Kidney epithelial cell (primary cell): Measurements from ENCODE around the gene RGS5. TPM values are rescaled to one million over a fixed set of nuclear protein-coding genes. Genes with fewer than 3 reads are reported as not detected.
A peak's percentile ranks its signal among the peaks of the same experiment; 100 is the strongest.
"Not testable (repeated sequence)": the region's sequence is repeated elsewhere in the genome, so short reads cannot be mapped to it uniquely, and the experiment has no call there.

Experiments used
- DNase-seq: peaks from one replicate; pipeline ENCODE4 v3.0.0-alpha.2; 2010; ENCODE audit warnings: low read depth
- H3K27me3 ChIP-seq: 2 replicates; pipeline ENCODE4 v1.6.0; 2011; ENCODE audit warnings: low read length; ENCODE audit not compliant: control insufficient read depth, insufficient read depth
- H3K36me3 ChIP-seq: 2 replicates; pipeline ENCODE4 v1.5.1; 2011; ENCODE audit warnings: low read length; ENCODE audit not compliant: control insufficient read depth, insufficient read depth
- H3K4me3 ChIP-seq: 2 replicates; pipeline ENCODE4 v1.5.1; 2011; ENCODE audit warnings: low read depth, mild to moderate bottlenecking, control low read depth, low read length
- CTCF ChIP-seq: IDR thresholded peaks from 2 replicates; pipeline ENCODE4 v1.5.1; 2011; ENCODE audit warnings: mild to moderate bottlenecking, moderate library complexity, low read length, control low read depth, inconsistent platforms; ENCODE audit not compliant: insufficient read depth, poor library complexity, severe bottlenecking
- total RNA-seq: library from RNA; depleted of rRNA; stranded (reverse); fragments of >200 nt; gene quantifications from 2 replicates; pipeline ENCODE4 v1.2.3, GENCODE V29; 2015

The RGS5 gene
- 1.8 and 5.8 TPM in 2 replicates for total RNA-seq

- TF ChIP-seq CTCF = no peak
- no peak within 1 kb of the TSS for H3K4me3 ChIP-seq
- DNase-seq = peak; percentile 28
- H3K27me3 ChIP-seq = no peaks in the 10 kb centered on the region
- no peaks in the 10 kb centered on the region for H3K36me3 ChIP-seq
Observed at GRCh38 chr1:163202833-163203451, at the start of gene RGS5. Gene RGS5 (minus strand): TSS chr1:163202916. CDS start chr1:163202835, 81 bp downstream.

GRCh38 chr1:163250382-163250974 is 47.8 kb upstream of the RGS5 start:
- Histone ChIP-seq H3K36me3 (no peaks in the 10 kb centered on the region), H3K4me3 (no peak overlapping the region), H3K27me3 (no peaks in the 10 kb centered on the region)
- DNase-seq = no peak
- TF ChIP-seq CTCF = no peak

GRCh38 chr1:163248064-163248463 is 45.3 kb upstream of the RGS5 start:
- no peak for TF ChIP-seq CTCF
- Histone ChIP-seq H3K36me3 (no peaks in the 10 kb centered on the region), H3K27me3 (no peaks in the 10 kb centered on the region), H3K4me3 (no peak overlapping the region)
- no peak for DNase-seq

GRCh38 chr1:163244648-163245047 is 41.9 kb upstream of the RGS5 start:
- not testable (repeated sequence) for H3K4me3 ChIP-seq, DNase-seq, H3K27me3 ChIP-seq, H3K36me3 ChIP-seq

GRCh38 chr1:163241746-163242145 is 39.0 kb upstream of the RGS5 start:
- TF ChIP-seq CTCF = no peak

GRCh38 chr1:163240705-163241104 is 38.0 kb upstream of the RGS5 start:
- no peak for DNase-seq
- TF ChIP-seq CTCF = no peak
- Histone ChIP-seq H3K4me3 (no peak overlapping the region), H3K36me3 (no peaks in the 10 kb centered on the region), H3K27me3 (no peaks in the 10 kb centered on the region)

More at GRCh38 chr1:163241746-163242145, 39.0 kb upstream of the RGS5 start:
- Histone ChIP-seq H3K36me3 (no peaks in the 10 kb centered on the region), H3K27me3 (no peaks in the 10 kb centered on the region), H3K4me3 (no peak overlapping the region)
- no peak for DNase-seq

GRCh38 chr1:163233643-163234042 is 30.9 kb upstream of the RGS5 start:
- not testable (repeated sequence) for H3K4me3 ChIP-seq, DNase-seq, H3K36me3 ChIP-seq, H3K27me3 ChIP-seq
